GM19324 (cell line): Measurements from ENCODE around the gene ABHD15.

ENCODE experiments used
- ATAC-seq: cut with Tn5 transposase; IDR thresholded peaks from one replicate; pipeline ENCODE4 v1.9.1; 2021; ENCODE audit warnings: mild to moderate bottlenecking, moderate library complexity; ENCODE audit not compliant: unreplicated experiment, low FRiP score

The ABHD15 gene

GRCh38 chr17:29583324-29584248, 16.7 kb upstream of the ABHD15 start:
- ATAC-seq = no peak

GRCh38 chr17:29582772-29583171, 15.9 kb upstream of the ABHD15 start:
- no peak for ATAC-seq

GRCh38 chr17:29582254-29582765, 15.5 kb upstream of the ABHD15 start:
- ATAC-seq = no peak

GRCh38 chr17:29581583-29582253, 14.9 kb upstream of the ABHD15 start:
- ATAC-seq = no peak

GRCh38 chr17:29579866-29580771, 13.3 kb upstream of the ABHD15 start:
- peak; percentile 57 for ATAC-seq

GRCh38 chr17:29578626-29579485, 12.0 kb upstream of the ABHD15 start:
- ATAC-seq = no peak

- ATAC-seq = no peak
These were observed 10.8 kb upstream of the ABHD15 start for GRCh38 chr17:29577385-29578211.

GRCh38 chr17:29577001-29577370, 10.1 kb upstream of the ABHD15 start:
- no peak for ATAC-seq

GRCh38 chr17:29576214-29577000, 9.6 kb upstream of the ABHD15 start:
- no peak for ATAC-seq

GRCh38 chr17:29575511-29576213, 8.8 kb upstream of the ABHD15 start:
- no peak for ATAC-seq

GRCh38 chr17:29574732-29575510, 8.1 kb upstream of the ABHD15 start:
- ATAC-seq = no peak

GRCh38 chr17:29573871-29574731, 7.3 kb upstream of the ABHD15 start:
- ATAC-seq = no peak

GRCh38 chr17:29573558-29573869, 6.7 kb upstream of the ABHD15 start:
- ATAC-seq = no peak

GRCh38 chr17:29572691-29573557, 6.1 kb upstream of the ABHD15 start:
- no peak for ATAC-seq
